GM18505 (cell line): ENCODE data around the gene CISD3.

Source experiments
- ATAC-seq: cut with Tn5 transposase; IDR thresholded peaks from one replicate; pipeline ENCODE4 v1.9.1; 2021; ENCODE audit not compliant: unreplicated experiment
- POLR2A ChIP-seq: IDR thresholded peaks from 4 replicates; pipeline ENCODE4 v1.6.1; 2011; ENCODE audit warnings: borderline replicate concordance; ENCODE audit not compliant: insufficient read depth, insufficient read length; ENCODE audit errors: extremely low read depth

The CISD3 gene

GRCh38 chr17:38777641-38778250, 47.6 kb downstream of the CISD3 start:
- ATAC-seq, result no peak
- no peak for TF ChIP-seq POLR2A

GRCh38 chr17:38779965-38780752, 50.0 kb downstream of the CISD3 start:
- no peak for TF ChIP-seq POLR2A
- no peak for ATAC-seq

GRCh38 chr17:38783227-38783626, 53.1 kb downstream of the CISD3 start:
- no peak for TF ChIP-seq POLR2A
- ATAC-seq, result no peak
